OCI-LY1 (cell line): ENCODE data around the gene PKP3.

Source experiments
- EZH2 ChIP-seq: fragments of 200-600 bp; sonication (generic), shearing (Covaris generic); IDR thresholded peaks from 2 replicates; pipeline ENCODE4 v1.8.0; 2017; ENCODE audit warnings: borderline replicate concordance, mixed run types, mild to moderate bottlenecking, antibody characterized with exemption, low read length, moderate library complexity, mixed read lengths
- TF ChIP-seq, protein P1 (sequence below): fragments of 200-600 bp; sonication (generic), shearing (Covaris generic); IDR thresholded peaks from 2 replicates; pipeline ENCODE4 v1.5.1; 2017; ENCODE audit warnings: mild to moderate bottlenecking, antibody characterized with exemption, low read length, moderate library complexity, mixed read lengths

DNA sequence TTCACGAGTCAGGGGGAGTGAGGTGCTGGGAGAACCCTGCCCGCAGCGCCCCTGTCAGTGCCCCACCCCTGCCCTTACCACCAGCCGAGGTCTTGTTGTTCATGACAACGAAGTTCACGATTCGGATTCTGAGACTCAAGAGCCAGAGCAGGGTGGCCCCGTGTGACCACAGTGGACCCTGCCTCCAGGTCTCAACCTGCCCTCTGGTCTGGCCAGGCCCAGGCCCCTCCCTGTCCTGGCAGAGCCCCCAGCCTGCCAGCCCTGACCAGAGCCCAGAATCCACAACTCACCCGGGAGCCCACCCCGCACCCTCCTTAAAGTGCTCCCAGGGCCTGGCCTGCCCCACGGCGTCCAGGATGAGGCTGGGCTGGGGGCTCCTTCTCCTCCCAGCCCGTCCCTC is 37.9 kb downstream of the PKP3 start:
- no peak for TF ChIP-seq EZH2
- TF ChIP-seq, protein P1, sequence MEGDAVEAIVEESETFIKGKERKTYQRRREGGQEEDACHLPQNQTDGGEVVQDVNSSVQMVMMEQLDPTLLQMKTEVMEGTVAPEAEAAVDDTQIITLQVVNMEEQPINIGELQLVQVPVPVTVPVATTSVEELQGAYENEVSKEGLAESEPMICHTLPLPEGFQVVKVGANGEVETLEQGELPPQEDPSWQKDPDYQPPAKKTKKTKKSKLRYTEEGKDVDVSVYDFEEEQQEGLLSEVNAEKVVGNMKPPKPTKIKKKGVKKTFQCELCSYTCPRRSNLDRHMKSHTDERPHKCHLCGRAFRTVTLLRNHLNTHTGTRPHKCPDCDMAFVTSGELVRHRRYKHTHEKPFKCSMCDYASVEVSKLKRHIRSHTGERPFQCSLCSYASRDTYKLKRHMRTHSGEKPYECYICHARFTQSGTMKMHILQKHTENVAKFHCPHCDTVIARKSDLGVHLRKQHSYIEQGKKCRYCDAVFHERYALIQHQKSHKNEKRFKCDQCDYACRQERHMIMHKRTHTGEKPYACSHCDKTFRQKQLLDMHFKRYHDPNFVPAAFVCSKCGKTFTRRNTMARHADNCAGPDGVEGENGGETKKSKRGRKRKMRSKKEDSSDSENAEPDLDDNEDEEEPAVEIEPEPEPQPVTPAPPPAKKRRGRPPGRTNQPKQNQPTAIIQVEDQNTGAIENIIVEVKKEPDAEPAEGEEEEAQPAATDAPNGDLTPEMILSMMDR: no peak
